ENCODE measurements around the gene TYW1.
"Not testable (repeated sequence)": the region's sequence is repeated elsewhere in the genome, so short reads cannot be mapped to it uniquely, and the experiment has no call there.

Gene TYW1

GRCh38 chr7:67049908-67050307, 53.3 kb downstream of the TYW1 start:
- not testable (repeated sequence) for DNase-seq

GRCh38 chr7:67052161-67052560, 55.5 kb downstream of the TYW1 start:
- not testable (repeated sequence) for DNase-seq

GRCh38 chr7:67056683-67057082, 60.0 kb downstream of the TYW1 start:
- no peak for DNase-seq

- not testable (repeated sequence) for DNase-seq
Observed at GRCh38 chr7:67061321-67061720, 64.7 kb downstream of the TYW1 start.

- DNase-seq: peak; percentile 61
Observed at GRCh38 chr7:67062802-67063201, 66.2 kb downstream of the TYW1 start.

GRCh38 chr7:67066950-67067622, 70.5 kb downstream of the TYW1 start:
- peak; percentile 87 for DNase-seq

GRCh38 chr7:67076120-67076519, 79.5 kb downstream of the TYW1 start:
- DNase-seq: not testable (repeated sequence)

- DNase-seq: not testable (repeated sequence)
Observed at GRCh38 chr7:67082880-67083279, 86.2 kb downstream of the TYW1 start.

- DNase-seq: not testable (repeated sequence)
Observed at GRCh38 chr7:67089261-67089660, 92.6 kb downstream of the TYW1 start.

- DNase-seq: not testable (repeated sequence)
Observed at GRCh38 chr7:67091053-67091452, 94.4 kb downstream of the TYW1 start.

GRCh38 chr7:67098031-67098430, 101.4 kb downstream of the TYW1 start:
- DNase-seq: not testable (repeated sequence)

GRCh38 chr7:67099406-67099805, 102.8 kb downstream of the TYW1 start:
- not testable (repeated sequence) for DNase-seq

GRCh38 chr7:67100038-67100437, 103.4 kb downstream of the TYW1 start:
- DNase-seq: not testable (repeated sequence)

- DNase-seq: peak; percentile 90
Observed at GRCh38 chr7:67100956-67101361, 104.3 kb downstream of the TYW1 start.

- DNase-seq: not testable (repeated sequence)
Observed at GRCh38 chr7:67104937-67105336, 108.3 kb downstream of the TYW1 start.

GRCh38 chr7:67105377-67105776, 108.7 kb downstream of the TYW1 start:
- peak; percentile 63 for DNase-seq

GRCh38 chr7:67106255-67106654, 109.6 kb downstream of the TYW1 start:
- DNase-seq: not testable (repeated sequence)

- DNase-seq: not testable (repeated sequence)
Observed at GRCh38 chr7:67111342-67111741, 114.7 kb downstream of the TYW1 start.

GRCh38 chr7:67114483-67115246, 118.0 kb downstream of the TYW1 start:
- not testable (repeated sequence) for DNase-seq

GRCh38 chr7:67120491-67120890, 123.9 kb downstream of the TYW1 start:
- not testable (repeated sequence) for DNase-seq

- not testable (repeated sequence) for DNase-seq
Observed at GRCh38 chr7:67128257-67128656, 131.6 kb downstream of the TYW1 start.

GRCh38 chr7:67130766-67131165, 134.1 kb downstream of the TYW1 start:
- not testable (repeated sequence) for DNase-seq

GRCh38 chr7:67134912-67135311, 138.3 kb downstream of the TYW1 start:
- DNase-seq: not testable (repeated sequence)
